IMR-90 (cell line): ENCODE measurements around the gene INPP5F.

Source experiments
- BHLHE40 ChIP-seq: fragments of 150-350 bp; IDR thresholded peaks from 2 replicates; pipeline ENCODE4 v1.6.1; 2016; ENCODE audit warnings: mild to moderate bottlenecking, low read depth, low read length
- CEBPB ChIP-seq: IDR thresholded peaks from 2 replicates; pipeline ENCODE4 v1.6.1; 2012; ENCODE audit warnings: low read depth, low read length, improper control_type of control experiment
- FOS ChIP-seq: fragments of 150-350 bp; IDR thresholded peaks from 2 replicates; pipeline ENCODE4 v1.6.1; 2016; ENCODE audit warnings: low read depth, low read length
- MAFK ChIP-seq: IDR thresholded peaks from 2 replicates; pipeline ENCODE4 v1.6.1; 2012; ENCODE audit warnings: low read depth, low read length, improper control_type of control experiment
- MAZ ChIP-seq: IDR thresholded peaks from 2 replicates; pipeline ENCODE4 v1.6.1; 2012; ENCODE audit warnings: low read depth, mild to moderate bottlenecking, low read length, improper control_type of control experiment, moderate library complexity, borderline replicate concordance
- MXI1 ChIP-seq: IDR thresholded peaks from 2 replicates; pipeline ENCODE4 v1.6.1; 2012; ENCODE audit warnings: low read depth, mild to moderate bottlenecking, low read length, moderate library complexity, borderline replicate concordance
- NFE2L2 ChIP-seq: fragments of 150-350 bp; IDR thresholded peaks from 2 replicates; pipeline ENCODE4 v1.6.1; 2016; ENCODE audit warnings: low read depth, mild to moderate bottlenecking, low read length
- POLR2A ChIP-seq: IDR thresholded peaks from 2 replicates; pipeline ENCODE4 v1.6.1; 2012; ENCODE audit warnings: mild to moderate bottlenecking, low read depth, low read length
- RAD21 ChIP-seq: IDR thresholded peaks from 2 replicates; pipeline ENCODE4 v1.6.1; 2012; ENCODE audit warnings: low read length, improper control_type of control experiment
- RFX5 ChIP-seq: IDR thresholded peaks from 2 replicates; pipeline ENCODE4 v1.8.0; 2012; ENCODE audit warnings: low read depth, mild to moderate bottlenecking, low read length, moderate library complexity
- SMC3 ChIP-seq: fragments of 150-350 bp; IDR thresholded peaks from 2 replicates; pipeline ENCODE4 v1.6.1; 2016; ENCODE audit warnings: low read depth, mild to moderate bottlenecking, antibody characterized with exemption, low read length, moderate library complexity
- TF ChIP-seq, protein P1 (sequence below): conservative IDR thresholded peaks from 2 replicates; pipeline ENCODE4 v1.5.1; 2012; ENCODE audit warnings: mild to moderate bottlenecking, low read depth, low read length, improper control_type of control experiment
- TF ChIP-seq, protein P2 (sequence below): fragments of 150-350 bp; IDR thresholded peaks from 2 replicates; pipeline ENCODE4 v1.6.1; 2017; ENCODE audit warnings: mild to moderate bottlenecking, antibody characterized with exemption, low read length, low read depth
- TF ChIP-seq, protein P3 (sequence below): fragments of 150-350 bp; IDR thresholded peaks from 2 replicates; pipeline ENCODE4 v1.6.1; 2016; ENCODE audit warnings: low read depth, mild to moderate bottlenecking, low read length, moderate library complexity, borderline replicate concordance

DNA sequence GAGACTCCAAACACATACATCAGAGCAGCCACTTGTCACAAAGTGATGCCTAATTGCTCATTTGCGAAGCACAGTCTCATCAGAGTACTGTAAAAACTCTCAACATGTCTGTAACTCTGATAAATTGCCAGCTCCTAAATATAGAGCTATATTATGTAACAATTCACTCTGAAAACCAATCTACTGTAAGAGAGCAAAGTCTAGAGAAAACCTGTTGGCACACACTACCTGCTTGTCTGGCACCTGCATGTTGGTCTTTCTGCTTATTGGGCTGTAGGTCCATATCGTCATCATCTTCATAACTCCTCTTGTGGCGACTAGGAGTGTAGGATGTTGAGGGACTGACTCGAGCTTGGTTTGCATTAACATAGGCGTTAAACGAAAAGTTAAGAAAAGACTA lies 127.0 kb downstream of the INPP5F start:
- TF ChIP-seq, protein P1, sequence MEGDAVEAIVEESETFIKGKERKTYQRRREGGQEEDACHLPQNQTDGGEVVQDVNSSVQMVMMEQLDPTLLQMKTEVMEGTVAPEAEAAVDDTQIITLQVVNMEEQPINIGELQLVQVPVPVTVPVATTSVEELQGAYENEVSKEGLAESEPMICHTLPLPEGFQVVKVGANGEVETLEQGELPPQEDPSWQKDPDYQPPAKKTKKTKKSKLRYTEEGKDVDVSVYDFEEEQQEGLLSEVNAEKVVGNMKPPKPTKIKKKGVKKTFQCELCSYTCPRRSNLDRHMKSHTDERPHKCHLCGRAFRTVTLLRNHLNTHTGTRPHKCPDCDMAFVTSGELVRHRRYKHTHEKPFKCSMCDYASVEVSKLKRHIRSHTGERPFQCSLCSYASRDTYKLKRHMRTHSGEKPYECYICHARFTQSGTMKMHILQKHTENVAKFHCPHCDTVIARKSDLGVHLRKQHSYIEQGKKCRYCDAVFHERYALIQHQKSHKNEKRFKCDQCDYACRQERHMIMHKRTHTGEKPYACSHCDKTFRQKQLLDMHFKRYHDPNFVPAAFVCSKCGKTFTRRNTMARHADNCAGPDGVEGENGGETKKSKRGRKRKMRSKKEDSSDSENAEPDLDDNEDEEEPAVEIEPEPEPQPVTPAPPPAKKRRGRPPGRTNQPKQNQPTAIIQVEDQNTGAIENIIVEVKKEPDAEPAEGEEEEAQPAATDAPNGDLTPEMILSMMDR: no peak
- TF ChIP-seq MAZ (no peak), POLR2A (no peak), FOS (no peak), RAD21 (no peak), RFX5 (no peak), MXI1 (no peak), NFE2L2 (no peak), SMC3 (no peak), BHLHE40 (no peak), CEBPB (no peak), MAFK (no peak)
- TF ChIP-seq, protein P2, sequence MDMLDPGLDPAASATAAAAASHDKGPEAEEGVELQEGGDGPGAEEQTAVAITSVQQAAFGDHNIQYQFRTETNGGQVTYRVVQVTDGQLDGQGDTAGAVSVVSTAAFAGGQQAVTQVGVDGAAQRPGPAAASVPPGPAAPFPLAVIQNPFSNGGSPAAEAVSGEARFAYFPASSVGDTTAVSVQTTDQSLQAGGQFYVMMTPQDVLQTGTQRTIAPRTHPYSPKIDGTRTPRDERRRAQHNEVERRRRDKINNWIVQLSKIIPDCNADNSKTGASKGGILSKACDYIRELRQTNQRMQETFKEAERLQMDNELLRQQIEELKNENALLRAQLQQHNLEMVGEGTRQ: no peak
- TF ChIP-seq, protein P3, sequence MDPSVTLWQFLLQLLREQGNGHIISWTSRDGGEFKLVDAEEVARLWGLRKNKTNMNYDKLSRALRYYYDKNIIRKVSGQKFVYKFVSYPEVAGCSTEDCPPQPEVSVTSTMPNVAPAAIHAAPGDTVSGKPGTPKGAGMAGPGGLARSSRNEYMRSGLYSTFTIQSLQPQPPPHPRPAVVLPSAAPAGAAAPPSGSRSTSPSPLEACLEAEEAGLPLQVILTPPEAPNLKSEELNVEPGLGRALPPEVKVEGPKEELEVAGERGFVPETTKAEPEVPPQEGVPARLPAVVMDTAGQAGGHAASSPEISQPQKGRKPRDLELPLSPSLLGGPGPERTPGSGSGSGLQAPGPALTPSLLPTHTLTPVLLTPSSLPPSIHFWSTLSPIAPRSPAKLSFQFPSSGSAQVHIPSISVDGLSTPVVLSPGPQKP: no peak
